K562 (cell line): ENCODE data around the gene RBFOX2.

Experiments used
- CBX2 ChIP-seq: fragments of 200-600 bp; sonication (generic); IDR thresholded peaks from one replicate; pipeline ENCODE4 v1.6.1; 2012; ENCODE audit warnings: mild to moderate bottlenecking, low read length, inconsistent platforms; ENCODE audit not compliant: insufficient read depth, poor library complexity, severe bottlenecking
- CTCF ChIP-seq, 3 experiments: IDR thresholded peaks in 2 of 3; conservative IDR thresholded peaks in 1 of 3; 2 replicates each; pipeline ENCODE4 v1.5.1; 2011 to 2012; ENCODE audit warnings: low read length in 3 of 3, mild to moderate bottlenecking in 3 of 3, control low read depth in 2 of 3, improper control_type of control experiment in 1 of 3, inconsistent platforms in 1 of 3, low read depth in 1 of 3, mixed read lengths in 1 of 3, moderate library complexity in 1 of 3; ENCODE audit not compliant: insufficient read depth in 2 of 3
- FOS ChIP-seq: IDR thresholded peaks from 3 replicates; pipeline ENCODE4 v1.6.1; 2011; ENCODE audit not compliant: insufficient read length; ENCODE audit errors: extremely low read depth
- FOSL1 ChIP-seq: fragments of 200-800 bp; sonication (Bioruptor generic); conservative IDR thresholded peaks from 2 replicates; pipeline ENCODE4 v1.6.1; 2016; ENCODE audit warnings: missing genetic modification characterization, missing compliant biosample characterization
- GATA2 ChIP-seq: sonication (generic); formaldehyde crosslinking; IDR thresholded peaks from 2 replicates; pipeline ENCODE4 v1.4.0; 2020; ENCODE audit warnings: mild to moderate bottlenecking, missing genetic modification reagents
- HDAC1 ChIP-seq, 2 experiments: fragments of 450-650 bp; IDR thresholded peaks; 2 replicates each; pipeline ENCODE4 v1.6.1; 2016 to 2017; ENCODE audit warnings: inconsistent platforms in 1 of 2, mild to moderate bottlenecking in 1 of 2, moderate library complexity in 1 of 2
- HDAC2 ChIP-seq: fragments of 450-650 bp; IDR thresholded peaks from 2 replicates; pipeline ENCODE4 v1.6.1; 2016; ENCODE audit warnings: mild to moderate bottlenecking
- HNRNPUL1 ChIP-seq: fragments of 200-400 bp; formaldehyde crosslinking; IDR thresholded peaks from 2 replicates; pipeline ENCODE4 v1.6.1; 2017; ENCODE audit warnings: low read length
- HOMEZ ChIP-seq: fragments of 250-450 bp; sonication (Bioruptor Pico); IDR thresholded peaks from 2 replicates; pipeline ENCODE4 v1.4.0; 2020; ENCODE audit warnings: mild to moderate bottlenecking, moderate library complexity
- NFE2L1 ChIP-seq: fragments of 450-650 bp; IDR thresholded peaks from 2 replicates; pipeline ENCODE4 v1.6.1; 2016; ENCODE audit warnings: missing genetic modification characterization, low read depth, mild to moderate bottlenecking, missing compliant biosample characterization, moderate library complexity, borderline replicate concordance
- PKNOX1 ChIP-seq: fragments of 450-650 bp; IDR thresholded peaks from 2 replicates; pipeline ENCODE4 v1.6.1; 2016
- POLR2AphosphoS5 ChIP-seq: IDR thresholded peaks from 2 replicates; pipeline ENCODE4 v1.6.1; 2011; ENCODE audit warnings: mild to moderate bottlenecking, low read depth, low read length, moderate library complexity; ENCODE audit not compliant: control insufficient read depth, insufficient read depth
- ZNF217 ChIP-seq: sonication (generic); formaldehyde crosslinking; IDR thresholded peaks from 2 replicates; pipeline ENCODE4 v1.8.0; 2022; ENCODE audit warnings: mild to moderate bottlenecking, missing genetic modification reagents

- TF ChIP-seq HDAC1 (IDR thresholded peaks at IDR 0.05): no peak
- TF ChIP-seq PKNOX1: no peak
- no peak for TF ChIP-seq CTCF (IDR thresholded peaks at IDR 0.05 in 2 of 3, conservative IDR thresholded peaks at IDR 0.05 in 1 of 3; ENCODE audit: insufficient read depth in 2 of 3, low read depth in 1 of 3, low read length in 3 of 3)
- TF ChIP-seq HDAC2: no peak
- no peak for TF ChIP-seq HOMEZ (CRISPR knock-in tag)
- TF ChIP-seq FOSL1 (tag): no peak
- TF ChIP-seq NFE2L1 (tag): no peak
- TF ChIP-seq ZNF217 (CRISPR knock-in tag): no peak
- no peak for TF ChIP-seq CBX2
- no peak for TF ChIP-seq GATA2
- no peak for TF ChIP-seq HNRNPUL1
- TF ChIP-seq FOS: no peak
- no peak for TF ChIP-seq POLR2AphosphoS5
Measured at GRCh38 chr22:35963237-35963810, 65.3 kb downstream of the RBFOX2 start.
